Measurements from ENCODE around the gene CD3G. TPM values are rescaled to one million over a fixed set of nuclear protein-coding genes. Genes with fewer than 3 reads are reported as not detected.

CD3G gene
- total RNA-seq (ENCODE audit: low replicate concordance) = not detected in 2 replicates

DNA sequence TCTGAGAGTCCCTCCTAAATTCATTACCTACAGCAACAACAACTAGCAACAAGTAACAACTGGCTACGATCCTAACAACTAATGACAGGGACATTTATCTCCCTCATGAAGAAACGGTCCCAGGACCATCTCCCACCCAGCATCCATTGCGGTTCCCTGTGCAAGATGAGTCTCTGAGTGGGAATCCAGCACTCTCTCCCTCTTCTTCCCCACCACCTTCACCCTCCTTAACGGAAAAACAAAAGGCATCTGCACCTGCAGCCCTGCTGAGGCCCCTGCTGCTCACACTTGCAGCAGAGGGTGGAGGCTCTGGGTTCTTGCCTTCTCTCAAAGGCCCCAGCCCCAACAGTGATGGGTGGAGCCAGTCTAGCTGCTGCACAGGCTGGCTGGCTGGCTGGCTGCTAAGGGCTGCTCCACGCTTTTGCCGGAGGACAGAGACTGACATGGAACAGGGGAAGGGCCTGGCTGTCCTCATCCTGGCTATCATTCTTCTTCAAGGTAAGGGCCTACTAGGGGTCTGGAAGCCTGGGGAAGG is at the start of gene CD3G:
CD3G (plus strand) TSS at position 364 of the 535 bp plus-strand sequence; CDS start at position 444, 80 bp downstream.
- Mint-ChIP-seq H3K9me3 (no peaks in the 10 kb centered on the region), H3K36me3 (no peaks in the 10 kb centered on the region), H3K27me3 (ENCODE audit: insufficient read depth, low read depth) (peaks cover 13% of the 10 kb centered on the region), H3K4me1 (peaks cover 5% of the 10 kb centered on the region), H3K4me3 (no peak within 1 kb of the TSS), H3K27ac (no peak within 1 kb of the TSS)
- Histone ChIP-seq H3K36me3 (no peaks in the 10 kb centered on the region), H3K27me3 (peaks cover 39% of the 10 kb centered on the region), H3K4me3 (no peak within 1 kb of the TSS), H3K4me2 (no peak within 1 kb of the TSS), H3K79me2 (ENCODE audit: low read depth) (no peaks in the 10 kb centered on the region), H3K4me1 (no peaks in the 10 kb centered on the region), H4K20me1 (ENCODE audit: low read depth) (no peaks in the 10 kb centered on the region), H3F3A (ENCODE audit: low read depth) (no peaks in the 10 kb centered on the region), H3K9ac (no peak within 1 kb of the TSS), H3K27ac (no peak within 1 kb of the TSS), H3K9me3 (ENCODE audit: low read depth) (no peaks in the 10 kb centered on the region), H2AFZ (replicated peaks) (peak within 1 kb of the TSS; percentile 42)
- TF ChIP-seq CTCF (IDR thresholded peaks at IDR 0.05) = no peak
- TF ChIP-seq EZH2phosphoT487 (IDR thresholded peaks at IDR 0.05) = no peak
- no peak for TF ChIP-seq EZH2 (IDR thresholded peaks at IDR 0.05)
- no peak for DNase-seq (ENCODE audit: low spot score)

DNA sequence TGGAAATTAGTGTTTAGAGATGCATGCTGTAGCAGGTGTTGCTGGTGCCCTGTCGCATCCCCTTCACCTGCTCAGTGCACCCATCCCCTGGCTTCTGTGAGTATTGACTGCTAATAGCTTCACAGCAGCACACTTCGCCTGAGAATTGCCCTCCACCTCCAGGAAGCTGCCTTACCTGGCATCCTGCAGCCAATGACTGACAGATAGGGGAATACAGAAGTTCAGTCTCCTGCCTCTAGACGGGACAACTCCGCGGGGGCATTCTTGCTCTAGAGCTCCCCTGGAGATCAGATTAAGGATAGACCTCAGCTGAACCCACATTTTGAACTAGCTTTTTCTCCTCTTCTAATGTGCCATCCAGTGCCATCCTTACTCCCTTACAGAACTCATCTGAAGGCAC is 48.9 kb upstream of the CD3G start:
- no peaks in the 10 kb centered on the region for H3K9me3 Mint-ChIP-seq
- no peaks in the 10 kb centered on the region for H4K20me1 ChIP-seq (ENCODE audit: low read depth)
- no peak overlapping the region for H3K4me2 ChIP-seq
- H3K27me3 Mint-ChIP-seq (ENCODE audit: insufficient read depth, low read depth) = no peaks in the 10 kb centered on the region
- no peaks in the 10 kb centered on the region for H3K79me2 ChIP-seq (ENCODE audit: low read depth)
- H3K9me3 ChIP-seq (ENCODE audit: low read depth) = no peaks in the 10 kb centered on the region
- H3K36me3 Mint-ChIP-seq = no peaks in the 10 kb centered on the region
- H3K27ac ChIP-seq = no peak overlapping the region
- H3K27ac Mint-ChIP-seq = no peak overlapping the region
- H2AFZ ChIP-seq (replicated peaks) = peak overlapping the region; percentile 37
- no peak overlapping the region for H3K9ac ChIP-seq
- no peak overlapping the region for H3K4me3 Mint-ChIP-seq
- H3K27me3 ChIP-seq = peaks cover 30% of the 10 kb centered on the region
- DNase-seq (ENCODE audit: low spot score) = no peak
- no peaks in the 10 kb centered on the region for H3F3A ChIP-seq (ENCODE audit: low read depth)
- H3K4me1 ChIP-seq = no peaks in the 10 kb centered on the region
- H3K4me1 Mint-ChIP-seq = no peaks in the 10 kb centered on the region
- no peak overlapping the region for H3K4me3 ChIP-seq
- no peak for TF ChIP-seq CTCF (IDR thresholded peaks at IDR 0.05)
- TF ChIP-seq EZH2phosphoT487 (IDR thresholded peaks at IDR 0.05) = no peak
- TF ChIP-seq EZH2 (IDR thresholded peaks at IDR 0.05) = no peak
- no peaks in the 10 kb centered on the region for H3K36me3 ChIP-seq

GRCh38 chr11:118295815-118296454 is 48.2 kb upstream of the CD3G start:
- no peak overlapping the region for H3K4me2 ChIP-seq
- no peak overlapping the region for H3K4me3 Mint-ChIP-seq
- H3K9ac ChIP-seq = no peak overlapping the region
- no peaks in the 10 kb centered on the region for H3K4me1 Mint-ChIP-seq
- peaks cover 30% of the 10 kb centered on the region for H3K27me3 ChIP-seq
- H3K4me3 ChIP-seq = no peak overlapping the region
- H3K27ac ChIP-seq = no peak overlapping the region
- TF ChIP-seq EZH2phosphoT487 (IDR thresholded peaks at IDR 0.05) (no peak), CTCF (IDR thresholded peaks at IDR 0.05) (peak; percentile 63)
- H4K20me1 ChIP-seq (ENCODE audit: low read depth) = no peaks in the 10 kb centered on the region
- H3K27ac Mint-ChIP-seq = no peak overlapping the region
- H3K9me3 ChIP-seq (ENCODE audit: low read depth) = no peaks in the 10 kb centered on the region
- no peaks in the 10 kb centered on the region for H3K4me1 ChIP-seq
- H3K79me2 ChIP-seq (ENCODE audit: low read depth) = no peaks in the 10 kb centered on the region
- DNase-seq (ENCODE audit: low spot score) = peak; percentile 40
- no peaks in the 10 kb centered on the region for H3K36me3 Mint-ChIP-seq
- H2AFZ ChIP-seq (replicated peaks) = peak overlapping the region; percentile 37
- no peaks in the 10 kb centered on the region for H3K36me3 ChIP-seq
- H3K9me3 Mint-ChIP-seq = no peaks in the 10 kb centered on the region
- H3K27me3 Mint-ChIP-seq (ENCODE audit: insufficient read depth, low read depth) = no peaks in the 10 kb centered on the region
- H3F3A ChIP-seq (ENCODE audit: low read depth) = no peaks in the 10 kb centered on the region
